HepG2 (cell line): ENCODE results near the gene TTC31. TPM values are rescaled to one million over a fixed set of nuclear protein-coding genes. Genes with fewer than 3 reads are reported as not detected.

Source experiments
- ADNP ChIP-seq: sonication (generic); formaldehyde crosslinking; IDR thresholded peaks from 2 replicates; pipeline ENCODE4 v1.4.0; 2020; ENCODE audit warnings: missing genetic modification reagents
- AFF4 ChIP-seq: sonication (generic); formaldehyde crosslinking; IDR thresholded peaks from 2 replicates; pipeline ENCODE4 v1.4.0; 2020; ENCODE audit warnings: missing genetic modification reagents
- ATF7 ChIP-seq, 2 experiments: fragments of 450-650 bp in 1 of 2; sonication (generic) in 1 of 2; formaldehyde crosslinking in 1 of 2; IDR thresholded peaks; 2 replicates each; pipeline versions ENCODE4 v1.4.0 to v1.6.1; 2016 to 2020; ENCODE audit warnings: antibody characterized with exemption in 1 of 2, mild to moderate bottlenecking in 1 of 2, missing genetic modification reagents in 1 of 2
- FOXO1 ChIP-seq: sonication (generic); formaldehyde crosslinking; IDR thresholded peaks from 2 replicates; pipeline ENCODE4 v1.4.0; 2020; ENCODE audit warnings: missing genetic modification reagents
- HNF1A ChIP-seq, 2 experiments: sonication (generic) in 1 of 2; formaldehyde crosslinking in 1 of 2; IDR thresholded peaks; 2 replicates each; pipeline versions ENCODE4 v1.4.0 to v1.6.1; 2016 to 2020; ENCODE audit warnings: borderline replicate concordance in 1 of 2, low read depth in 1 of 2, mild to moderate bottlenecking in 1 of 2, missing genetic modification reagents in 1 of 2
- IRX3 ChIP-seq: sonication (generic); formaldehyde crosslinking; IDR thresholded peaks from 2 replicates; pipeline ENCODE4 v1.8.1; 2023; ENCODE audit warnings: mild to moderate bottlenecking, low read depth, missing genetic modification reagents, borderline replicate concordance
- JARID2 ChIP-seq: sonication (generic); formaldehyde crosslinking; IDR thresholded peaks from 2 replicates; pipeline ENCODE4 v1.8.1; 2023; ENCODE audit warnings: missing genetic modification reagents, inconsistent platforms; ENCODE audit not compliant: insufficient replicate concordance
- MAFF ChIP-seq: IDR thresholded peaks from 2 replicates; pipeline ENCODE4 v1.6.1; 2011; ENCODE audit warnings: low read depth, low read length, improper control_type of control experiment
- MAFG ChIP-seq: sonication (generic); formaldehyde crosslinking; IDR thresholded peaks from 2 replicates; pipeline ENCODE4 v1.5.1; 2020; ENCODE audit warnings: mild to moderate bottlenecking, missing genetic modification reagents
- ZNF234 ChIP-seq: sonication (generic); formaldehyde crosslinking; conservative IDR thresholded peaks from 2 replicates; pipeline ENCODE4 v1.5.1; 2020; ENCODE audit warnings: mild to moderate bottlenecking, missing genetic modification reagents
- ZNF670 ChIP-seq: sonication (generic); formaldehyde crosslinking; IDR thresholded peaks from 2 replicates; pipeline ENCODE4 v1.8.0; 2022; ENCODE audit warnings: mild to moderate bottlenecking, missing genetic modification reagents, borderline replicate concordance
- ZNF720 ChIP-seq: sonication (generic); formaldehyde crosslinking; IDR thresholded peaks from 2 replicates; pipeline ENCODE4 v1.4.0; 2020; ENCODE audit warnings: missing genetic modification reagents
- ZNF775 ChIP-seq: sonication (generic); formaldehyde crosslinking; IDR thresholded peaks from 2 replicates; pipeline ENCODE4 v1.4.0; 2020; ENCODE audit warnings: missing genetic modification reagents, mild to moderate bottlenecking, moderate library complexity, borderline replicate concordance
- polyA plus RNA-seq, 8 experiments: library from polyadenylated mRNA; depleted of rRNA in 3 of 8; stranded (reverse) in 7 of 8; unstranded in 1 of 8; fragments of >200 nt; fragmentation: Illumina TruSeq in 4 of 8; extraction: Trizol in 4 of 8; gene quantifications; 2 replicates each; pipeline versions ENCODE4 v1.2.1 to v1.2.3, GENCODE V29; 2011 to 2016; ENCODE audit warnings: low read depth in 4 of 8, missing spikeins in 1 of 8, mixed read lengths in 1 of 8; ENCODE audit not compliant: insufficient read depth in 1 of 8
- total RNA-seq, 5 experiments: library from RNA; depleted of rRNA; stranded (reverse); fragments of >200 nt; fragmentation: Illumina TruSeq; extraction: Trizol; gene quantifications; 2 replicates each; pipeline ENCODE4 v1.2.3, GENCODE V29; 2016; ENCODE audit warnings: low read depth in 1 of 5

Gene TTC31
- total and polyA plus RNA-seq, 2 of the 13 experiments (the other 11 are each of a cell fraction or from before 2014, with no cell fraction given) = 28.3 to 39.5 TPM

GRCh38 chr2:74481961-74482800 lies 700 bp upstream of the TTC31 start (continued):
- peak; percentile 50 for TF ChIP-seq AFF4
- no peak for TF ChIP-seq HNF1A (IDR thresholded peaks at IDR 0.05; ENCODE audit: low read depth)
- TF ChIP-seq HNF1A (CRISPR knock-in tag; IDR thresholded peaks at IDR 0.05; ENCODE audit: borderline replicate concordance) = 0 out of 2 replicates have a peak, but pooled peaks have one; percentile 1
- no peak for TF ChIP-seq ATF7 (IDR thresholded peaks at IDR 0.05)
- peak; percentile 61 for TF ChIP-seq ATF7 (CRISPR knock-in tag; IDR thresholded peaks at IDR 0.05)
- TF ChIP-seq MAFF = no peak
- no peak for TF ChIP-seq ADNP (CRISPR knock-in tag)
- no peak for TF ChIP-seq ZNF775
- TF ChIP-seq ZNF720 (CRISPR knock-in tag) = no peak
- no peak for TF ChIP-seq MAFG
- TF ChIP-seq JARID2 = no peak
- TF ChIP-seq ZNF234 = no peak; the same call in 1 of the 2 replicates
- TF ChIP-seq FOXO1 (CRISPR knock-in tag) = no peak
- TF ChIP-seq ZNF670 (CRISPR knock-in tag) = no peak; the same call in 1 of the 2 replicates
- TF ChIP-seq IRX3 (CRISPR knock-in tag) = peak; percentile 59; the same call in 1 of the 2 replicates
- TF ChIP-seq, all 625 proteins: peak for 212
